ENCODE measurements around the gene SPC25. TPM values are rescaled to one million over a fixed set of nuclear protein-coding genes. Genes with fewer than 3 reads are reported as not detected.
"Not testable (repeated sequence)": the region's sequence is repeated elsewhere in the genome, so short reads cannot be mapped to it uniquely, and the experiment has no call there.

The SPC25 gene
- total and polyA plus RNA-seq, 11 donors = 0.14 to 3.8 (median 0.65) TPM; not detected in 5

- intact Hi-C loops (cut with DNase I) = no loop called here
- no peak for ATAC-seq
- DNase-seq = no peak
Observed at GRCh38 chr2:168934826-168935225, 44.6 kb upstream of the SPC25 start.

GRCh38 chr2:168932174-168932573 is 41.9 kb upstream of the SPC25 start:
- ATAC-seq; H3K4me3 ChIP-seq; H3K4me1 ChIP-seq; DNase-seq; H3K27me3 ChIP-seq; H3K9me3 ChIP-seq; H3K36me3 ChIP-seq; intact Hi-C loops (cut with DNase I); H3K27ac ChIP-seq: not testable (repeated sequence)
- WGBS, 4 donors = 92 to 95% (median 95%) methylated on average over 4 of the region's 4 CpGs

More at GRCh38 chr2:168934826-168935225, 44.6 kb upstream of the SPC25 start:
- no peak overlapping the region for H3K27ac ChIP-seq
- no peaks in the 10 kb centered on the region for H3K36me3 ChIP-seq
- no peaks in the 10 kb centered on the region for H3K4me1 ChIP-seq
- no peaks in the 10 kb centered on the region for H3K27me3 ChIP-seq
- WGBS, 4 donors = 74 to 91% (median 87%) methylated on average over 2 of the region's 2 CpGs
- no peak for TF ChIP-seq CTCF (IDR thresholded peaks at IDR 0.05)
- TF ChIP-seq POLR2A (IDR thresholded peaks at IDR 0.05) = no peak
- no peaks in the 10 kb centered on the region for H3K9me3 ChIP-seq
- no peak overlapping the region for H3K4me3 ChIP-seq

- Histone ChIP-seq H3K9me3 (no peaks in the 10 kb centered on the region), H3K36me3 (no peaks in the 10 kb centered on the region), H3K27me3 (peaks cover 0 to 6% (median 0%) of the 10 kb centered on the region in 9 donors), H3K27ac (no peak overlapping the region), H3K4me3 (no peak overlapping the region), H3K4me1 (no peaks in the 10 kb centered on the region)
- no peak for ATAC-seq
- 63 to 85% (median 73%) methylated on average over 1 of the region's 1 CpG for WGBS, 4 donors
- intact Hi-C loops (cut with DNase I) = no loop called here
- TF ChIP-seq POLR2A (IDR thresholded peaks at IDR 0.05) (no peak), CTCF (IDR thresholded peaks at IDR 0.05) (no peak)
- no peak for DNase-seq
Observed at GRCh38 chr2:168930242-168930641, 40.0 kb upstream of the SPC25 start.

GRCh38 chr2:168929031-168929430 is 38.8 kb upstream of the SPC25 start:
- H3K4me1 ChIP-seq = no peaks in the 10 kb centered on the region
- no peak overlapping the region for H3K4me3 ChIP-seq
- DNase-seq (no peak), ATAC-seq (no peak)
- WGBS, 4 donors = 58 to 62% (median 59%) methylated on average over 3 of the region's 3 CpGs
- no peaks in the 10 kb centered on the region for H3K9me3 ChIP-seq
- H3K27ac ChIP-seq = no peak overlapping the region
- H3K27me3 ChIP-seq = peaks cover 0 to 6% (median 0%) of the 10 kb centered on the region in 9 donors
- no peaks in the 10 kb centered on the region for H3K36me3 ChIP-seq
- intact Hi-C loops (cut with DNase I) = loop anchor here in 1 of 10 donors (10.0 kb wide), 1 partner anchor 804 kb away; no protein-coding TSS in a partner anchor
- no peak for TF ChIP-seq POLR2A (IDR thresholded peaks at IDR 0.05)
- TF ChIP-seq CTCF (IDR thresholded peaks at IDR 0.05) = no peak
